ENCODE results near the gene CEP104. TPM values are rescaled to one million over a fixed set of nuclear protein-coding genes. Genes with fewer than 3 reads are reported as not detected.

The CEP104 gene
- polyA plus RNA-seq, 1 of the 3 experiments (the other 2 are of a cell fraction) = 19.2 TPM

DNA sequence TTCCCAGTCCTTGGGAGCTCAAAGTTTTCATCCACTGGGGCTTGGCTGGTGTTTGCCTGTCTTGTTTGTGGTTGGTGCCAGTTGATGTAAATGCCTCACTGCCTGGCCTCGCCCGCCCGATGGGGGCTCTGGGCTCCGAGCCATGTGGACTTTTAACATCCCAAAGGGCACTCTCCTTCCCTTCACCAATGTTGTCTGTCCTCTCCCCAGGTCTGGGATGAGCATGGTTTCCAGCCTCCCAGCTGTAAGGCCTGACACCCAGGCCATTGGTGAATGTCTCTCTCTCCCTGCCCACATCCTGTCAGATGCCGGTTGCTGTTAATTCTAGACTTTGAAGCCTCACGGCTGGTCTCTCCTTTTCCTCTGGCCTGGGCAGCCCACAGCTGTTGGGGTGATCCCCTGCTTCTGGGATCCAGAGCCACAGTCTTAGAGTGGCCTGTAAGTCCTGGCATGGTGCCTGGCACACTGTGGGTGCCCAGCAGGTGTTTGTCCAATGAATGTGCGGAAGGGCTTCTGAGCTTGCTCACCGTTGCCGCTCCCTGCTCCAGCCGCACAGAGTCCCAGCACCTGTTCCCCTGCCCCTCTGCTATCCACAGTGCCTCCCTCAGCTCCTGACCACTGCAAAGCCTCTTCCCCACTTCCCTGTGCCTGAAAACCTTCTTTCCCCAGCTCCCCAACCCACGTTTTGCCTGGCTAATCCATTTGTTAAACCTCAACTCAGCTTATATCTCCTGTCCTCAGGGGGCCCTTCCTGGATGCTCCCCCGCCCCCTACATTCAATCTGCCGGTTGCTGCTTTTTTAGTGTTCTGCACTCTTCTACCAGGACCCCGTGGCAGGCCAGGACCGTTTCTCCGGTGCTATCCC, 46.4 kb upstream of the CEP104 start:
- Histone ChIP-seq H4K20me1 (ENCODE audit: insufficient read depth) (no peaks in the 10 kb centered on the region), H3K36me3 (replicated peaks in 1 of 2; ENCODE audit: control insufficient read depth in 1 of 2, insufficient read depth in 2 of 2, low read length in 1 of 2) (peaks cover 0 to 7% of the 10 kb centered on the region in 2 experiments)

More for the DNA sequence above, 46.4 kb upstream of the CEP104 start:
- TF ChIP-seq RAD21 (IDR thresholded peaks at IDR 0.05; ENCODE audit: low read length) = no peak
- no peak for TF ChIP-seq ELF1 (IDR thresholded peaks at IDR 0.05)
- TF ChIP-seq NRF1 (IDR thresholded peaks at IDR 0.05; ENCODE audit: low read depth, low read length) = no peak
- no peak for TF ChIP-seq FOXM1 (IDR thresholded peaks at IDR 0.05; ENCODE audit: low read depth)
- TF ChIP-seq, protein P1, sequence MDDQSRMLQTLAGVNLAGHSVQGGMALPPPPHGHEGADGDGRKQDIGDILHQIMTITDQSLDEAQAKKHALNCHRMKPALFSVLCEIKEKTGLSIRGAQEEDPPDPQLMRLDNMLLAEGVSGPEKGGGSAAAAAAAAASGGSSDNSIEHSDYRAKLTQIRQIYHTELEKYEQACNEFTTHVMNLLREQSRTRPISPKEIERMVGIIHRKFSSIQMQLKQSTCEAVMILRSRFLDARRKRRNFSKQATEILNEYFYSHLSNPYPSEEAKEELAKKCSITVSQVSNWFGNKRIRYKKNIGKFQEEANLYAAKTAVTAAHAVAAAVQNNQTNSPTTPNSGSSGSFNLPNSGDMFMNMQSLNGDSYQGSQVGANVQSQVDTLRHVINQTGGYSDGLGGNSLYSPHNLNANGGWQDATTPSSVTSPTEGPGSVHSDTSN (IDR thresholded peaks at IDR 0.05) = no peak
- TF ChIP-seq, protein P2, sequence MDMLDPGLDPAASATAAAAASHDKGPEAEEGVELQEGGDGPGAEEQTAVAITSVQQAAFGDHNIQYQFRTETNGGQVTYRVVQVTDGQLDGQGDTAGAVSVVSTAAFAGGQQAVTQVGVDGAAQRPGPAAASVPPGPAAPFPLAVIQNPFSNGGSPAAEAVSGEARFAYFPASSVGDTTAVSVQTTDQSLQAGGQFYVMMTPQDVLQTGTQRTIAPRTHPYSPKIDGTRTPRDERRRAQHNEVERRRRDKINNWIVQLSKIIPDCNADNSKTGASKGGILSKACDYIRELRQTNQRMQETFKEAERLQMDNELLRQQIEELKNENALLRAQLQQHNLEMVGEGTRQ (IDR thresholded peaks at IDR 0.05; ENCODE audit: borderline replicate concordance, low read depth, low read length) = no peak
- TF ChIP-seq YY1 (IDR thresholded peaks at IDR 0.05; ENCODE audit: low read depth) = no peak
- TF ChIP-seq, protein P3, sequence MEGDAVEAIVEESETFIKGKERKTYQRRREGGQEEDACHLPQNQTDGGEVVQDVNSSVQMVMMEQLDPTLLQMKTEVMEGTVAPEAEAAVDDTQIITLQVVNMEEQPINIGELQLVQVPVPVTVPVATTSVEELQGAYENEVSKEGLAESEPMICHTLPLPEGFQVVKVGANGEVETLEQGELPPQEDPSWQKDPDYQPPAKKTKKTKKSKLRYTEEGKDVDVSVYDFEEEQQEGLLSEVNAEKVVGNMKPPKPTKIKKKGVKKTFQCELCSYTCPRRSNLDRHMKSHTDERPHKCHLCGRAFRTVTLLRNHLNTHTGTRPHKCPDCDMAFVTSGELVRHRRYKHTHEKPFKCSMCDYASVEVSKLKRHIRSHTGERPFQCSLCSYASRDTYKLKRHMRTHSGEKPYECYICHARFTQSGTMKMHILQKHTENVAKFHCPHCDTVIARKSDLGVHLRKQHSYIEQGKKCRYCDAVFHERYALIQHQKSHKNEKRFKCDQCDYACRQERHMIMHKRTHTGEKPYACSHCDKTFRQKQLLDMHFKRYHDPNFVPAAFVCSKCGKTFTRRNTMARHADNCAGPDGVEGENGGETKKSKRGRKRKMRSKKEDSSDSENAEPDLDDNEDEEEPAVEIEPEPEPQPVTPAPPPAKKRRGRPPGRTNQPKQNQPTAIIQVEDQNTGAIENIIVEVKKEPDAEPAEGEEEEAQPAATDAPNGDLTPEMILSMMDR (IDR thresholded peaks at IDR 0.05) = no peak
- TF ChIP-seq, protein P4, sequence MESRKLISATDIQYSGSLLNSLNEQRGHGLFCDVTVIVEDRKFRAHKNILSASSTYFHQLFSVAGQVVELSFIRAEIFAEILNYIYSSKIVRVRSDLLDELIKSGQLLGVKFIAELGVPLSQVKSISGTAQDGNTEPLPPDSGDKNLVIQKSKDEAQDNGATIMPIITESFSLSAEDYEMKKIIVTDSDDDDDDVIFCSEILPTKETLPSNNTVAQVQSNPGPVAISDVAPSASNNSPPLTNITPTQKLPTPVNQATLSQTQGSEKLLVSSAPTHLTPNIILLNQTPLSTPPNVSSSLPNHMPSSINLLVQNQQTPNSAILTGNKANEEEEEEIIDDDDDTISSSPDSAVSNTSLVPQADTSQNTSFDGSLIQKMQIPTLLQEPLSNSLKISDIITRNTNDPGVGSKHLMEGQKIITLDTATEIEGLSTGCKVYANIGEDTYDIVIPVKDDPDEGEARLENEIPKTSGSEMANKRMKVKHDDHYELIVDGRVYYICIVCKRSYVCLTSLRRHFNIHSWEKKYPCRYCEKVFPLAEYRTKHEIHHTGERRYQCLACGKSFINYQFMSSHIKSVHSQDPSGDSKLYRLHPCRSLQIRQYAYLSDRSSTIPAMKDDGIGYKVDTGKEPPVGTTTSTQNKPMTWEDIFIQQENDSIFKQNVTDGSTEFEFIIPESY (IDR thresholded peaks at IDR 0.05; ENCODE audit: borderline replicate concordance, low read depth) = no peak
- no peak for TF ChIP-seq GABPA (IDR thresholded peaks at IDR 0.05; ENCODE audit: low read depth)
- no peak for TF ChIP-seq TAF1 (IDR thresholded peaks at IDR 0.05; ENCODE audit: borderline replicate concordance, low read depth, low read length)
- TF ChIP-seq RXRA (IDR thresholded peaks at IDR 0.05; ENCODE audit: borderline replicate concordance, low read depth) = no peak
- TF ChIP-seq FOSL2 (IDR thresholded peaks at IDR 0.05; ENCODE audit: borderline replicate concordance, low read depth) = no peak
- TF ChIP-seq TEAD4 (IDR thresholded peaks at IDR 0.05; ENCODE audit: borderline replicate concordance, insufficient read depth) = no peak
- TF ChIP-seq, protein P5, sequence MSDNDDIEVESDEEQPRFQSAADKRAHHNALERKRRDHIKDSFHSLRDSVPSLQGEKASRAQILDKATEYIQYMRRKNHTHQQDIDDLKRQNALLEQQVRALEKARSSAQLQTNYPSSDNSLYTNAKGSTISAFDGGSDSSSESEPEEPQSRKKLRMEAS (IDR thresholded peaks at IDR 0.05; ENCODE audit: low read depth) = no peak
- TF ChIP-seq, protein P6, sequence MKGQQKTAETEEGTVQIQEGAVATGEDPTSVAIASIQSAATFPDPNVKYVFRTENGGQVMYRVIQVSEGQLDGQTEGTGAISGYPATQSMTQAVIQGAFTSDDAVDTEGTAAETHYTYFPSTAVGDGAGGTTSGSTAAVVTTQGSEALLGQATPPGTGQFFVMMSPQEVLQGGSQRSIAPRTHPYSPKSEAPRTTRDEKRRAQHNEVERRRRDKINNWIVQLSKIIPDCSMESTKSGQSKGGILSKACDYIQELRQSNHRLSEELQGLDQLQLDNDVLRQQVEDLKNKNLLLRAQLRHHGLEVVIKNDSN (IDR thresholded peaks at IDR 0.05; ENCODE audit: borderline replicate concordance, low read depth) = no peak
- TF ChIP-seq SMC3 (IDR thresholded peaks at IDR 0.05; ENCODE audit: low read depth, low read length) = no peak
- TF ChIP-seq MXI1 (IDR thresholded peaks at IDR 0.05; ENCODE audit: low read depth, low read length) = no peak
- TF ChIP-seq GATA2 (CRISPR knock-in tag; IDR thresholded peaks at IDR 0.05) = no peak
- ChIA-PET CTCF (interaction anchor here (1.0 to 1.7 kb wide), 4 partner anchors 8 to 450 kb away, joined by 3 to 5 read pairs (median 3); no protein-coding TSS in a partner anchor), POLR2A (no interaction called here)
- 79% methylated on average over 14 of the region's 16 CpGs for WGBS (ENCODE audit: low lambda C conversion rate)
- Histone ChIP-seq H3K9ac (no peak overlapping the region), H3K9me3 (no peaks in the 10 kb centered on the region), H3K4me3 (ENCODE audit: low read depth in 2 of 2, low read length in 1 of 2) (no peak overlapping the region), H3K4me1 (ENCODE audit: control insufficient read depth in 1 of 2, insufficient read depth in 2 of 2, low read depth in 1 of 2, low read length in 1 of 2) (peaks cover 0 to 18% of the 10 kb centered on the region in 2 experiments; a peak in 1 of 4 replicates), H3K9me2 (no peaks in the 10 kb centered on the region), H3F3A (replicated peaks; ENCODE audit: insufficient read depth) (no peaks in the 10 kb centered on the region), H3K27me3 (ENCODE audit: insufficient read depth) (no peaks in the 10 kb centered on the region), H3K27ac (ENCODE audit: low read depth in 2 of 2, low read length in 1 of 2) (no peak overlapping the region; a peak in 1 of 4 replicates), H2AFZ (ENCODE audit: low read depth) (no peak overlapping the region), H3K4me2 (no peak overlapping the region), H3K79me2 (ENCODE audit: insufficient read depth) (peaks cover 16% of the 10 kb centered on the region)
- no peak for DNase-seq

Measured in SK-N-SH (cell line).